Activated T-cell treated with anti-CD3 and anti-CD28 coated beads for 1 hour (primary cell): Measurements from ENCODE around the gene LATS2.

Experiments
- DNase-seq: peaks from one replicate; pipeline ENCODE4 v3.0.0-alpha.2; 2020; ENCODE audit warnings: low read depth

LATS2 gene

DNA sequence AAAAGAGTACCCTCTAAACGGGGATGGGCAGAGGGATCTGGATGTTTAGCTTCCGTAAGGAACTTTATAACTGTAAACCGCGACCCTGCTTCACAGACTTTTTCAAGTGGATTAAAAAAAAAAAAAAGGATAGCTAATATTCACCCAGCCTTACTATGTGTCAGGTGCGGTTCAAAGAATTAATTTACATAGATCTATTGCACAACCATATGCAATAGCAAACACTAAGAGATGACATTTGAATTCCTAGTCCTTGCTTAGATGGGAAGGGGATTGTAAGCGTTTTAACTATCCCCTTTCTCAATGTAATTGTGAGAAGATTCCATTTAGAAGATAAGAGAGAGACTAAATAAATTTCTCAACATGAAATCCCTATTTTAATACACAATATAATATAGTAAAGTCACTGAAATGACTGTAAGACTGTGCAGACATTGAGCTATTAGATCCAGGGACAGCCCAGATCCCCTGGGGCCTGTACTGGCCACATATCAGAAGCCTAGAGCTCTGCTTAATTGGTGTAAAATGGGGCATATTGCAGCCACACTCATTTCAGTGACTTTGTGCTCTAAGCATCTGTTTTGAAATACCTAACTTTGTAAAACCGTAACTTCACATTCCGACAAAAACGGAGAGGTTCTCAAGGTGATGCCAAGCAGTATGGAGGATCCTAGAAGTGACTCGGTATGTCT is 13.6 kb downstream of the LATS2 start:
- no peak for DNase-seq

DNA sequence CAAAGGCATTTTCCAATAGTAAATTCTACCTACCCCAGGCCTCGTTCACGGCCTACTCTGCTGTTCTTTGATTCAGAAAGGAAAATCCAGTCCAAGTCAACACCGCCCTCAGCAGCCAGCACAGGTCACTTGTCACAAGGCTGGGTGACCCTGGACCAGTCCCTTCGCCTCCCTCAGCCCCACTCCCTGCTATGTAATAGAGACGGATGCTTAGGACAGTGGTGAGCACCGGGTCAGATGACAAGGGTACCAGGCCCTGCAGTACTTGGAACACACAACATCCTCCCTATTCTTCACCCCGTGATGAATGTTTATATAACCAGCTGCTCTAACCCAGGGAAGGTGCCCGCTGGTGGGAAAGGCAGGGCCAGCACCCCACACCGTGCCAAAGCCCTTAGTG is 14.3 kb downstream of the LATS2 start:
- no peak for DNase-seq

- no peak for DNase-seq
Observed at GRCh38 chr13:21046203-21046602, 15.2 kb downstream of the LATS2 start.

DNA sequence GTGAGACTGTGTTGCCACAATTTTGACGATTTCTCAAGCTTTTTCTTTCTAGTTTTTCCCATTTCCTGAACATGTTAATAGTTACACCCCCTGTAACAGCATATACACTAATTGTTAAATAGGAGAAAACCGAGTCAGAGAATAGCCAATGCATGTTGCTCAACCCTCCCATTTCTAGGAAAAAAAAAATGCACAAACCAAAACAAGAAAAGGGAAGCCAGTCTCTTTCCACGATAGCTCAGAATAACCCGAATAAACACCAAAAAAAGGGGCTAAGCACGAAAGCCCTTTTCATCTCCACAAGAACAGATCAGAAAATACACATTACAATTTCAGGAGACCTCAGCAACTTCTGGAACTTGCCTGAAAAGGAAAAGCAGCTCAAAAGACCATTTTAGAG is 16.3 kb downstream of the LATS2 start:
- no peak for DNase-seq

GRCh38 chr13:21043898-21044297 is 17.5 kb downstream of the LATS2 start:
- no peak for DNase-seq

GRCh38 chr13:21040120-21040826 is 21.1 kb downstream of the LATS2 start:
- no peak for DNase-seq

- DNase-seq, result no peak
Observed at GRCh38 chr13:21039097-21039800, 22.1 kb downstream of the LATS2 start.

DNA sequence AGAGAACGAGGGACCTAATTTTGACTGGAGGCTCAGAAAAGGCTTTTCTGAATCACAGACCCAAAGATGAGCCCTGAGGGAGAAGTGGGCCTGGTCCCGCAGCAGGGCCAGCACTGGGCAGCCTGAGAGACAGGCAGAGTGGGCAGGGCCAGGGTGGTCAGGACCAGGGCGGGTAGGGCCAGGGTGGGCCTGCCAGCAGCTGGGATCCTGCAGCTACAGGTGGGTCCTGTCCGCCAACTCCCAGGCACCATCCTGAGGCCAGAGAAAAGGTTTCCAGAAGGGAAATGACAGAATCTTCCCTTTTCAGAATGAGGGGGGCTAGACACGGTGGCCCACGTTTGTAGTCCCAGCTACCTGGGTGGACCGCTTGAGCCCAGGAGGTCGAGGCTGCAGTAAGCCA is 23.7 kb downstream of the LATS2 start:
- no peak for DNase-seq

- no peak for DNase-seq
Observed at GRCh38 chr13:21035498-21035897, 25.9 kb downstream of the LATS2 start.

GRCh38 chr13:21034603-21035191 is 26.7 kb downstream of the LATS2 start:
- DNase-seq, result no peak

GRCh38 chr13:21033856-21034602 is 27.4 kb downstream of the LATS2 start:
- no peak for DNase-seq

- DNase-seq, result no peak
Observed at GRCh38 chr13:21033212-21033840, 28.1 kb downstream of the LATS2 start.

DNA sequence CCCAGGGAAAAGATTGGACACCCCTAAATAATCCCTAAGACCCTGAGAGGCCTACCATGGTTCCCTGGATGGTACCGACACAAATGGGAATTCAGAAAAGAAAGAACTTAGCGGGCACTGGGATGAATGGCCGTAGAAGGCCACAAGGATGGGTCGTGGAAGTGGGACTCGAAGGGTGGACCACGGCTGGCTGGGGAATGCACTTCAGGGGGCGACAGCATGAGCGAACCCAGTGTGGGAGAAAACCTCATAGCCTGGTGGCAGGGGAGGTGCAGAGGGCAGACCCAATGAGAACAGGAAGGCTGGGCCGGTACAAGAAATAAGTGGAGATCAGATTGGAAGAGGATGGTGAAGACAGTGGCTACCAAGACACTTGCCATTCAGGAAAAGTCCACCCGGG is 28.7 kb downstream of the LATS2 start:
- DNase-seq, result no peak

DNA sequence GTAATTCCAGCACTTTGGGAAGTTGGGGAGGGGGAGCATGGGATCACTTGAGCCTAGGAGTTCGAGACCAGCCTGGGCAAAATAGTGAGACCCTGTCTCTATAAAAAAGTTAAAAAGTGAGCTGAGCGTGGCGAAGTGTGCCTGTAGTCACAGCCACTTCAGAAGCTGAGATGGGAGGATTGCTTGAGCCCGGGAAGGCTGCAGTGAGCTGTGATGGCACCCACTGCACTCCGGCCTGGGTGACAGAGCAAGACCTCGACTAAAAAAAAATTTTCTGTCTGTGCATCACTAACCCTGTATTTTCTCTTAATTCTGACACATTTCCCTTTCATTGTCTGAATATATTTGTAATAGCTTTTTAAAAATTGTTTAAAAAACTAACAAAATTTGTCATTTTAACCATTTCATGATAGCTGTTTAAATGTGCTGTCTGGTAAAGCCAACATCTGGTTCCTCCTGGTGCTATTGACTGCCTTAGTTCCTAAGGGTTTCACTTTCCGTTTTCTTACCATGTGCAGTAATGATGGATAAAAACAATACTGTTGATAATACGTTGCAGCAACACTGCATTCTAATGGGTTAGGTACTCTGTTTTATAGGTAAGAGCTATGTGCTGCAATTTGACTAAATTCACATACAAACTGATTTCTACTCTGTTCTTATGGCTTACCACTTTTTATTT is 29.7 kb downstream of the LATS2 start:
- DNase-seq, result no peak

DNA sequence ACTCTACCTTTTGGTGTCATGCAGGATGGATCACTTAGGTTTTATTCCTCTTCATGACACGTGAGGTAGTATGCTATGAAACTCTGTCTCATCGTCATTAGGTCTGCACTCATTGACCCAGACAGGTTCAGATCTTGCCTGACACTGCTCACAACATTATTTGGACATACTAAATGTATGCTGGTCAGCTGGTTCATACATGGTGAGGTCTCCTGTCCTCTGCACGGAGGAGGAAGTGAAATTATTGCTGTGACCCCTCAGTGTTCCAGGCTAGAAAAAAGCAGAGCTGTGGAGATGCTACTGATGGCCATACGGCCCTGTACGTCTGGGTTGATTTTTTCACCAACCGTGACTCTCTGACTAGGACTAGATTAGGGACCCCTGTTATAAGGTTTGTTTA is 35.8 kb downstream of the LATS2 start:
- no peak for DNase-seq

DNA sequence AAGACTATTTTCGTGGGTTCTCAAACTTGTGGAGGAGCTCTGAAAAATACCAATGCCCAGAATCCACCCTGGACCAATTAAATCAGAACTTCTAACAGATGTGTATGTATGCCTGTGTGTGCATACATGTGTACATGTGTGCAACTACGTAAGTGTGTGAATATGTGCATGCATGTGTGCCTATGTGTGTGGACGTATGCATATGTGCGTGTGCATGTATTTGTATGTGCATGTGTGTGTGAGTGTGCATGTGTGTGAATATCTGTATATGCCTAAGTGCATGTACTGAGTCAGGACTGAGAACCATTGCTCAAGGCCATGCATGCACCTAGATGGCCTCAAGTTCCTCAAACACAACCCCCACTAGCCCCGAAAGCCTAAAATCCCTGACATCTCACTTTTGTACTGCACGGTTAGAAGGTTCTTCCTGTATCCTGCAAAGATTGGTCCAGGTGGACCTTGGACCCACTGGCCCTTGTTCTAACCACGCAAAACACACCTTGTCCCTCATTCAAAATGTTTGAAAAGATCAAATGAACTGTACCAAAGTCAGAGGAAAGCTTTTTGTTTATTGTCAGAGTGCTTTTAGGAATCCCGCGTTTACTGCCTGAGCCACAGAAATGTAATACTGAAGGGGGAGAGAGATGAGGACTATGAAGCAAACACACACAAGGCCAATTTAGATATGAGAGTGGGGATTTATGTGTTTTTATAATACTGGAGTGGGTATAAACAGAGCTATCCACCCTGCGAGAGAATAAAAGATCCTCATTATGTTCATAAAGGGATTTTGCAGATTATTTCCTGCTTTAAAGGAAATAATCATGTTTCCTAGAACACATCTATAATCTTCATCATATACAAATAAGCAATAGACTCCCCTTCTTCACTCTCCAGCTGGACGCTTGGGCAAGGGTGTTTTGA is 39.1 kb downstream of the LATS2 start:
- DNase-seq, result no peak

- DNase-seq, result no peak
Observed at GRCh38 chr13:21020581-21020980, 40.8 kb downstream of the LATS2 start.

DNA sequence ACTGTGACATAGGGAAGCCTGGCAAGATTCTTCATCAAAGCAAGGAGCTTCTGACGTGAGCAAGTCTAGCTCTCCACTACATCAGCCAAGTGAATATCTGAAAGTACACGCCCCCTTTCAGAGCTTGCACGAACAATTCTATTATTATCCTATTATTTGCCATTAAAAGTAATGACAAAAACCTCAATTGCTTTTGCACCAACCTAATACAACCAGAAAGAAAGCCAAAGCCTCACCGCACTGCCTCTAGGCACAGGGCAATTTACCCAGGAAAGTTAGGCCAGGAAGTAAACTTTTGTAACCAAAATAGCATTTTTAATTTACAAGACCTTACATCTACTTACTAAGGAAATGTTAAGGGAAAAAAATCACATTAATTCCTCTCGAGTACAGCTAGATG is 41.2 kb downstream of the LATS2 start:
- no peak for DNase-seq

GRCh38 chr13:21018220-21018619 is 43.2 kb downstream of the LATS2 start:
- no peak for DNase-seq

- DNase-seq, result no peak
Observed at GRCh38 chr13:21016487-21016886, 44.9 kb downstream of the LATS2 start.
